A549 (cell line): Measurements from ENCODE around the gene SCGB1D2.

ENCODE experiments used
- EP300 ChIP-seq, 2 experiments: fragments of >200 bp; sonication (Bioruptor Twin); formaldehyde crosslinking; IDR thresholded peaks; 2 replicates in 1 of 2; 3 replicates in 1 of 2; pipeline ENCODE4 v1.6.1; 2016 to 2017
- RFX5 ChIP-seq: fragments of 450-650 bp; IDR thresholded peaks from 2 replicates; pipeline ENCODE4 v1.7.1; 2014; ENCODE audit warnings: antibody characterized with exemption, mild to moderate bottlenecking, moderate library complexity
- TF ChIP-seq, protein P1 (sequence below): fragments of >200 bp; sonication (Bioruptor Twin); formaldehyde crosslinking; IDR thresholded peaks from 3 replicates; pipeline ENCODE4 v1.5.1; 2016

DNA sequence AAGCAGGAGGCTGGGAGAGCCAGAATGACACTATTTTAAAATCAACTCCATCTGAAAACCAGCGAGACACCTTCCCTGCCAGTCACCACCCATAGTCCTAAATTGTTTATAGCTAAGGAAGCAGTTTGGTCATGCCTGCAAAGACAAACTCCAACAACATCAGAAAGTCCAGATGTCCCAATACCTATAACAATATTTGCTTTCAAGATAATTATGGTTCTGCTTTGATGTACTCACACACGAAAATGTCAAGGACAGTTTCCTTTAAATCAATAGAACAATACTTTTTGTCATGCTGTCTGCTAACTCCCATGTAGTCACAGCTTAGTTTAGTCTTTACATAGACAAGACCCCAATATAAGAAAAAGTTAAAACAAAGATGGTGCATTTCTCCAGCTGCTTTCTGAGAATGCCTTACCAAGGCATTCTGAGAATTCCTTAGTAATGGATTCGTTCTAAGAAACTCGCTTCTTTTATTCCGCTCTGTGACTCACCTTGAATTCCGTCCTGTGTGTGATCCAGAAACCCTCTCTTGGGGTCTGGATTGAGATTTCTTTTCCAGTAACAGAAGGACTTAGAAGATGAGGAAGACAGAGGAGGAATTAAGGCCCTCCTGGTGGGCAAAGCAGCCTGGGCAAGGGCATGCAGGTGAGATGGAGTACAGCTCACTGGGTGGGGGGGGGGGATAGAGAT, 18.4 kb downstream of the SCGB1D2 start:
- no peak for TF ChIP-seq EP300 (IDR thresholded peaks at IDR 0.05)
- TF ChIP-seq, protein P1, sequence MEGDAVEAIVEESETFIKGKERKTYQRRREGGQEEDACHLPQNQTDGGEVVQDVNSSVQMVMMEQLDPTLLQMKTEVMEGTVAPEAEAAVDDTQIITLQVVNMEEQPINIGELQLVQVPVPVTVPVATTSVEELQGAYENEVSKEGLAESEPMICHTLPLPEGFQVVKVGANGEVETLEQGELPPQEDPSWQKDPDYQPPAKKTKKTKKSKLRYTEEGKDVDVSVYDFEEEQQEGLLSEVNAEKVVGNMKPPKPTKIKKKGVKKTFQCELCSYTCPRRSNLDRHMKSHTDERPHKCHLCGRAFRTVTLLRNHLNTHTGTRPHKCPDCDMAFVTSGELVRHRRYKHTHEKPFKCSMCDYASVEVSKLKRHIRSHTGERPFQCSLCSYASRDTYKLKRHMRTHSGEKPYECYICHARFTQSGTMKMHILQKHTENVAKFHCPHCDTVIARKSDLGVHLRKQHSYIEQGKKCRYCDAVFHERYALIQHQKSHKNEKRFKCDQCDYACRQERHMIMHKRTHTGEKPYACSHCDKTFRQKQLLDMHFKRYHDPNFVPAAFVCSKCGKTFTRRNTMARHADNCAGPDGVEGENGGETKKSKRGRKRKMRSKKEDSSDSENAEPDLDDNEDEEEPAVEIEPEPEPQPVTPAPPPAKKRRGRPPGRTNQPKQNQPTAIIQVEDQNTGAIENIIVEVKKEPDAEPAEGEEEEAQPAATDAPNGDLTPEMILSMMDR: no peak
- TF ChIP-seq RFX5: no peak
